H1 (cell line): ENCODE measurements around the gene FAHD1. TPM values are rescaled to one million over a fixed set of nuclear protein-coding genes. Genes with fewer than 3 reads are reported as not detected.

Source experiments
- CTCF ChIA-PET: fragments of 300-600 bp; sonication (Branson Sonifier 250); formaldehyde crosslinking; loops from one replicate; lab custom pipeline; 2021; ENCODE audit not compliant: partially characterized antibody; lab: Charles Lee
- POLR2A ChIA-PET: fragments of 300-600 bp; sonication (Branson Sonifier 250); formaldehyde crosslinking; loops from one replicate; lab custom pipeline; 2021; ENCODE audit warnings: inconsistent platforms; ENCODE audit not compliant: partially characterized antibody; lab: Charles Lee
- DNase-seq, 2 experiments: peaks; one replicate each; pipeline versions ENCODE4 v3.0.0 to v3.0.0-alpha.2; 2010 to 2022; ENCODE audit warnings: low spot score in 2 of 2, low read depth in 1 of 2, mixed read lengths in 1 of 2
- FAIRE-seq: peaks from 2 replicates; lab custom pipeline; 2011; peaks lifted over from hg19 to GRCh38; lab: Jason Lieb, UNC
- H2AFZ ChIP-seq: 2 replicates; pipeline ENCODE4 v1.8.1; 2012; ENCODE audit warnings: low read length, inconsistent platforms
- H2AK5ac ChIP-seq: 2 replicates; pipeline ENCODE4 v1.6.1; 2013; ENCODE audit warnings: low read depth, low read length
- H2BK120ac ChIP-seq: replicated peaks from 2 replicates; pipeline ENCODE3; 2013; ENCODE audit warnings: low read depth, low read length, inconsistent platforms
- H2BK12ac ChIP-seq: 2 replicates; pipeline ENCODE4 v1.6.1; 2013; ENCODE audit warnings: low read depth, low read length
- H2BK15ac ChIP-seq: 2 replicates; pipeline ENCODE4 v1.6.1; 2013; ENCODE audit warnings: low read length
- H2BK20ac ChIP-seq: 2 replicates; pipeline ENCODE4 v1.6.1; 2013; ENCODE audit warnings: low read length
- H2BK5ac ChIP-seq: 2 replicates; pipeline ENCODE4 v1.6.1; 2013; ENCODE audit warnings: low read depth, low read length
- H3K14ac ChIP-seq: 2 replicates; pipeline ENCODE4 v1.6.1; 2013; ENCODE audit warnings: inconsistent platforms; ENCODE audit not compliant: insufficient read length
- H3K18ac ChIP-seq: 2 replicates; pipeline ENCODE4 v1.6.1; 2013; ENCODE audit warnings: low read length; ENCODE audit errors: extremely low read depth
- H3K23ac ChIP-seq: 2 replicates; pipeline ENCODE4 v1.6.1; 2013; ENCODE audit warnings: inconsistent platforms; ENCODE audit not compliant: insufficient read length
- H3K23me2 ChIP-seq: 2 replicates; pipeline ENCODE4 v1.6.1; 2013; ENCODE audit warnings: low read depth, low read length
- H3K27ac ChIP-seq: 2 replicates; pipeline ENCODE4 v1.6.1; 2011; ENCODE audit warnings: low read depth, low read length, inconsistent platforms
- H3K27me3 ChIP-seq, 4 experiments: replicated peaks in 1 of 4; 1 replicate in 1 of 4; 2 replicates in 3 of 4; pipeline versions ENCODE4 v1.6.1 to v1.8.1; 2011 to 2013; ENCODE audit warnings: low read length in 3 of 4, mild to moderate bottlenecking in 3 of 4, inconsistent platforms in 2 of 4, mixed read lengths in 2 of 4, moderate library complexity in 1 of 4; ENCODE audit not compliant: control insufficient read depth in 3 of 4, insufficient read depth in 3 of 4; ENCODE audit errors: extremely low read depth in 1 of 4
- H3K36me3 ChIP-seq, 4 experiments: 2 replicates each; pipeline versions ENCODE4 v1.6.1 to v1.8.1; 2011 to 2013; ENCODE audit warnings: mild to moderate bottlenecking in 4 of 4, low read length in 3 of 4, moderate library complexity in 2 of 4, control low read depth in 1 of 4, inconsistent platforms in 1 of 4; ENCODE audit not compliant: insufficient read depth in 4 of 4, control insufficient read depth in 2 of 4
- H3K4ac ChIP-seq: replicated peaks from 2 replicates; pipeline ENCODE3; 2013; ENCODE audit warnings: low read length, low read depth, mixed read lengths, inconsistent platforms; ENCODE audit not compliant: insufficient read length
- H3K4me1 ChIP-seq, 4 experiments: replicated peaks in 1 of 4; 1 replicate in 1 of 4; 2 replicates in 3 of 4; pipeline versions ENCODE4 v1.6.1 to v1.8.1; 2011 to 2013; ENCODE audit warnings: low read length in 3 of 4, inconsistent platforms in 2 of 4, mixed read lengths in 1 of 4; ENCODE audit not compliant: insufficient read depth in 4 of 4, control insufficient read depth in 3 of 4
- H3K4me2 ChIP-seq, 2 experiments: 2 replicates each; pipeline versions ENCODE4 v1.6.1 to v1.8.1; 2011 to 2013; ENCODE audit warnings: low read depth in 2 of 2, low read length in 2 of 2, control low read depth in 1 of 2, inconsistent platforms in 1 of 2, mild to moderate bottlenecking in 1 of 2; ENCODE audit not compliant: insufficient read depth in 1 of 2
- H3K4me3 ChIP-seq, 4 experiments: fragments of 200-600, 300-600 bp in 1 of 4; sonication (generic), shearing (Covaris generic), sonication (Bioruptor Twin) in 1 of 4; 2 replicates each; pipeline versions ENCODE4 v1.5.1 to v1.8.1; 2011 to 2016; ENCODE audit warnings: low read length in 4 of 4, low read depth in 3 of 4, control low read depth in 2 of 4, inconsistent platforms in 2 of 4, mild to moderate bottlenecking in 2 of 4, mixed read lengths in 1 of 4, moderate library complexity in 1 of 4; ENCODE audit not compliant: insufficient read depth in 2 of 4; ENCODE audit errors: extremely low read depth in 1 of 4
- H3K56ac ChIP-seq: replicated peaks from 2 replicates; pipeline ENCODE3; 2013; ENCODE audit warnings: low read depth, mild to moderate bottlenecking, mixed read lengths, low read length, inconsistent platforms; ENCODE audit not compliant: insufficient read length
- H3K79me1 ChIP-seq: 2 replicates; pipeline ENCODE4 v1.6.1; 2013; ENCODE audit warnings: low read depth, low read length, control low read depth
- H3K79me2 ChIP-seq, 2 experiments: 2 replicates each; pipeline versions ENCODE4 v1.6.1 to v1.8.1; 2012 to 2013; ENCODE audit warnings: low read length in 2 of 2, mild to moderate bottlenecking in 2 of 2, inconsistent platforms in 1 of 2; ENCODE audit not compliant: insufficient read depth in 2 of 2, control insufficient read depth in 1 of 2
- H3K9ac ChIP-seq, 4 experiments: replicated peaks in 1 of 4; 1 replicate in 1 of 4; 2 replicates in 3 of 4; pipeline versions ENCODE4 v1.6.1 to v1.8.1; 2011 to 2013; ENCODE audit warnings: low read depth in 3 of 4, low read length in 3 of 4, control low read depth in 2 of 4, mild to moderate bottlenecking in 2 of 4, moderate library complexity in 2 of 4, inconsistent platforms in 1 of 4; ENCODE audit errors: extremely low read depth in 1 of 4
- H3K9me3 ChIP-seq, 2 experiments: 2 replicates each; pipeline versions ENCODE4 v1.6.1 to v1.8.1; 2012 to 2013; ENCODE audit warnings: mild to moderate bottlenecking in 2 of 2, moderate library complexity in 2 of 2, control low read depth in 1 of 2, inconsistent platforms in 1 of 2, low read depth in 1 of 2, low read length in 1 of 2, mixed read lengths in 1 of 2; ENCODE audit not compliant: insufficient read depth in 2 of 2
- H4K20me1 ChIP-seq, 2 experiments: replicated peaks in 1 of 2; 2 replicates each; pipeline versions ENCODE3 to v1.8.1; 2011 to 2013; ENCODE audit warnings: inconsistent platforms in 2 of 2, low read length in 2 of 2, mild to moderate bottlenecking in 1 of 2; ENCODE audit not compliant: insufficient read depth in 2 of 2, control insufficient read depth in 1 of 2
- H4K5ac ChIP-seq: 2 replicates; pipeline ENCODE4 v1.6.1; 2013; ENCODE audit warnings: low read length, low read depth, mixed read lengths, inconsistent platforms; ENCODE audit not compliant: insufficient read length
- H4K8ac ChIP-seq: 2 replicates; pipeline ENCODE4 v1.8.0; 2013; ENCODE audit warnings: mild to moderate bottlenecking, moderate library complexity, low read length, inconsistent platforms; ENCODE audit not compliant: insufficient read depth; ENCODE audit errors: extremely low read depth
- H4K91ac ChIP-seq: replicated peaks from 2 replicates; pipeline ENCODE3; 2013; ENCODE audit warnings: low read length, mixed read lengths, inconsistent platforms; ENCODE audit not compliant: insufficient read length
- BACH1 ChIP-seq: IDR thresholded peaks from 2 replicates; pipeline ENCODE4 v1.6.1; 2012; ENCODE audit warnings: low read length, improper control_type of control experiment
- CTBP2 ChIP-seq: IDR thresholded peaks from 2 replicates; pipeline ENCODE4 v1.7.0; 2011; ENCODE audit warnings: borderline replicate concordance, mild to moderate bottlenecking, moderate library complexity, mixed read lengths, low read length; ENCODE audit not compliant: insufficient read depth, insufficient read length
- GABPA ChIP-seq: IDR thresholded peaks from 2 replicates; pipeline ENCODE4 v1.6.1; 2011; ENCODE audit warnings: mild to moderate bottlenecking, low read length, moderate library complexity, borderline replicate concordance; ENCODE audit not compliant: insufficient read depth
- NRF1 ChIP-seq: IDR thresholded peaks from 2 replicates; pipeline ENCODE4 v1.6.1; 2011; ENCODE audit warnings: mild to moderate bottlenecking, low read depth, low read length, improper control_type of control experiment
- POU5F1 ChIP-seq: IDR thresholded peaks from 2 replicates; pipeline ENCODE4 v1.6.1; 2011; ENCODE audit warnings: low read depth, mild to moderate bottlenecking, low read length, moderate library complexity
- RAD21 ChIP-seq, 2 experiments: IDR thresholded peaks in 1 of 2; conservative IDR thresholded peaks in 1 of 2; 2 replicates each; pipeline ENCODE4 v1.6.1; 2011; ENCODE audit warnings: low read depth in 2 of 2, low read length in 2 of 2, improper control_type of control experiment in 1 of 2, inconsistent platforms in 1 of 2, mild to moderate bottlenecking in 1 of 2, moderate library complexity in 1 of 2
- SIN3A ChIP-seq, 2 experiments: IDR thresholded peaks in 1 of 2; conservative IDR thresholded peaks in 1 of 2; 2 replicates each; pipeline ENCODE4 v1.6.1; 2011 to 2012; ENCODE audit warnings: low read length in 2 of 2, improper control_type of control experiment in 1 of 2, low read depth in 1 of 2, mild to moderate bottlenecking in 1 of 2
- YY1 ChIP-seq: IDR thresholded peaks from 2 replicates; pipeline ENCODE4 v1.6.1; 2011; ENCODE audit warnings: low read depth, mild to moderate bottlenecking, low read length
- WGBS, 2 experiments: shearing (Covaris generic) in 1 of 2; methylation state at CpG; one replicate each; pipeline versions ENCODE4 v1.1.6 to v1.1.7; 2013 to 2015; ENCODE audit warnings: low lambda C conversion rate in 2 of 2, mixed read lengths in 2 of 2, inconsistent platforms in 1 of 2, low coverage in 1 of 2, missing lambda C conversion rate in 1 of 2; ENCODE audit not compliant: insufficient replicate concordance in 2 of 2, insufficient coverage in 1 of 2, insufficient read length in 1 of 2; ENCODE audit errors: extremely low coverage in 1 of 2, missing lambda C conversion rate in 1 of 2; 5-methylcytosine and 5-hydroxymethylcytosine counted together
- polyA plus RNA-seq, 7 experiments: library from polyadenylated mRNA; depleted of rRNA in 3 of 7; stranded (reverse) in 5 of 7; unstranded in 2 of 7; fragments of >200 nt in 5 of 7; fragments of 200-250 nt in 2 of 7; gene quantifications; 1 replicate in 5 of 7; 2 replicates in 1 of 7; 4 replicates in 1 of 7; pipeline versions ENCODE4 v1.2.1 to v1.2.3, GENCODE V29; 2011 to 2013; ENCODE audit warnings: missing spikeins in 2 of 7, mixed read lengths in 2 of 7
- total RNA-seq: library from RNA; stranded (reverse); fragmentation: NEBNext Ultra II Directional; extraction: Animal tissue kit (Norgen Biotek cat#: 25700); gene quantifications from 2 replicates; pipeline ENCODE4 v1.2.1, GENCODE V29; 2021
- TF ChIP-seq, protein P1 (sequence below): IDR thresholded peaks from 2 replicates; pipeline ENCODE4 v1.6.1; 2012; ENCODE audit warnings: inconsistent platforms

The FAHD1 gene
- total and polyA plus RNA-seq, 2 of the 8 experiments (the other 6 are each of a cell fraction or from before 2014, with no cell fraction given), result 20.4 to 31.9 TPM

DNA sequence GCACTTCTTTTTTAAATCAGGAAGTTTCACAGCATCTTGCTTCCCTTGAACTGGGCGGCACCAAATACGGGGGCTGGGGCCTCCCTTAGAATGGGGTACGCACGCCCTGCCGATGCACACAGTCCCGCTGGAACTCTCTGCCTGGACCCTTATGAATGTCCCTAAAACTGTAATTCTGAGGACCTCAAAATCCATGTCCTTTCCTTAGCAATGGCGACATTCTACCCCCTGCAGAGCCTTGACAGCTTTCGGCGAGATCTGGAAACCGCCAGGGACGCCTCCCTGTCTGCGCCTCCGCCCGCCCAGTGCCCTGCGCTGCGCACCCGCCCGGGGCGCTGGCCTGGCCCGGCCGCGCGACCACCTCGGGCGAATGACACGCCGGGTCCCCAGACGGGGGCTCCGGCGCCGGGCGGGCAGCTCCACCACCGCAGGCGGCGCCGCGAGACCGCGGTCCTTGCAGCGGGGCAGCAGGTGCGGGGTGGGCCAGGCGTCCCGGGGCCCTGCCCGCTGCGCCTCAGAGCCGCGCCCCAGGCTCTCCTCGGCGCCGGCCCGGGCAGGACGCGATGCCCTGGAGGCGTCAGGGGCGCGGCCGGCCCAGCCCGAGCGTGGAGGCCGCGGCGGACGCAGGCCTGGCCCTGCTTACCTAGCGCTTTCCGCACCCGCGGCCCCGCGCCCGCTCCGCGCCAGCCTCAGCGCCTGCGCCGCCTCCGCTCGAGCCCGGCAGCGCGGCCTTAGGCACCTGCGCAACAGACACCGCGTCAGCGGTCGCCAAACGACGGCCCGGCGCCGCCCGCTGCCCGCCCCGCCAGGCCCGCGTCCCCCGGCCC is 929 bp upstream of the FAHD1 start:
- Histone ChIP-seq H3K27me3 (peaks cover 0 to 5% (median 0%) of the 10 kb centered on the region in 4 experiments; a peak in 4 of 7 replicates), H3K23me2 (peaks cover 3% of the 10 kb centered on the region; the same call in 1 of the 2 replicates), H3K36me3 (no peaks in the 10 kb centered on the region; a peak in 1 of 8 replicates), H3K4me1 (peaks cover 0 to 10% (median 3%) of the 10 kb centered on the region in 4 experiments; a peak in 5 of 7 replicates), H3K4me2 (peak overlapping the region; percentile 70 to 98), H4K8ac (peak overlapping the region; percentile 25; the same call in 1 of the 2 replicates), H3K27ac (no peak overlapping the region), H2BK120ac (no peak overlapping the region), H3K79me2 (peaks cover 0 to 20% of the 10 kb centered on the region in 2 experiments; a peak in 2 of 4 replicates), H3K56ac (no peak overlapping the region), H4K5ac (no peak overlapping the region), H3K14ac (no peak overlapping the region), H3K9ac (peak overlapping the region in 2 of 4 experiments; percentile 30 to 67; a peak in 2 of 7 replicates), H3K23ac (no peak overlapping the region), H3K9me3 (no peaks in the 10 kb centered on the region), H3K4ac (no peak overlapping the region), H2AFZ (no peak overlapping the region), H3K18ac (no peak overlapping the region), H4K91ac (no peak overlapping the region), H2BK15ac (no peak overlapping the region), H3K4me3 (peak overlapping the region; percentile 43 to 86 (median 66)), H4K20me1 (peaks cover 2 to 12% of the 10 kb centered on the region in 2 experiments), H2BK20ac (no peak overlapping the region), H3K79me1 (peaks cover 10% of the 10 kb centered on the region), H2BK12ac (no peak overlapping the region), H2BK5ac (no peak overlapping the region), H2AK5ac (no peak overlapping the region)
- ChIA-PET CTCF (interaction anchor here (2.9 kb wide), 1 partner anchor 43 kb away, joined by 14 read pairs; the partner anchor contains the start of genes NUBP2 and SPSB3), POLR2A (interaction anchor here (0.8 to 2.5 kb wide), 11 partner anchors 26 to 152 kb away, joined by 3 to 13 read pairs (median 4); partner anchors contain the start of genes EME2, MRPS34, MSRB1 and NME3)
- 25% methylated on average over 15 of the region's 96 CpGs; no CpG with 5 or more reads in 1 of the 2 experiments for WGBS, 2 experiments
- peak in 1 of 2 experiments; percentile 59 for DNase-seq
- FAIRE-seq, result no peak
- TF ChIP-seq SIN3A (conservative IDR thresholded peaks at IDR 0.05 in 1 of 2, IDR thresholded peaks at IDR 0.05 in 1 of 2; ENCODE audit: low read depth in 1 of 2, low read length in 2 of 2) (peak; percentile 8 to 80; a peak in 1 of 4 replicates), NRF1 (peak; percentile 36), RAD21 (IDR thresholded peaks at IDR 0.05 in 1 of 2, conservative IDR thresholded peaks at IDR 0.05 in 1 of 2; ENCODE audit: low read depth in 2 of 2, low read length in 2 of 2) (0 out of 4 replicates have a peak, but pooled peaks of 1 of the 2 experiments have one; percentile 7), POU5F1 (no peak), GABPA (no peak), YY1 (0 out of 2 replicates have a peak, but pooled peaks have one; percentile 22), BACH1 (no peak), CTBP2 (peak; percentile 64)
- TF ChIP-seq, protein P1, sequence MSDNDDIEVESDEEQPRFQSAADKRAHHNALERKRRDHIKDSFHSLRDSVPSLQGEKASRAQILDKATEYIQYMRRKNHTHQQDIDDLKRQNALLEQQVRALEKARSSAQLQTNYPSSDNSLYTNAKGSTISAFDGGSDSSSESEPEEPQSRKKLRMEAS, result 0 out of 2 replicates have a peak, but pooled peaks have one; percentile 4
